PC-3 (cell line): Measurements from ENCODE around the gene GAB1.

Source experiments
- CTCF ChIP-seq: fragments of 300-600 bp; sonication (generic); conservative IDR thresholded peaks from 2 replicates; pipeline ENCODE4 v1.5.1; 2017; ENCODE audit warnings: antibody characterized with exemption, low read depth, mild to moderate bottlenecking, low read length
- EZH2 ChIP-seq: fragments of 300-600 bp; sonication (generic); IDR thresholded peaks from one replicate; pipeline ENCODE4 v1.6.1; 2017; ENCODE audit warnings: antibody characterized with exemption, mild to moderate bottlenecking, low read length; ENCODE audit not compliant: unreplicated experiment

- TF ChIP-seq CTCF (no peak), EZH2 (no peak)
Measured at GRCh38 chr4:143397887-143398286, 61.2 kb downstream of the GAB1 start.
